Right cardiac atrium (tissue), 5 donors: ENCODE results near the gene OR1L1. TPM values are rescaled to one million over a fixed set of nuclear protein-coding genes. Genes with fewer than 3 reads are reported as not detected.
A peak's percentile ranks its signal among the peaks of the same experiment; 100 is the strongest.

ENCODE experiments used
- ATAC-seq, 2 donors: fragments of 200-7000 bp; cut with Tn5 transposase; one replicate each; pipeline versions ENCODE4 v1.8.0 to v1.9.1; 2020; ENCODE audit warnings: moderate library complexity in 2 of 2, mild to moderate bottlenecking in 1 of 2
- DNase-seq, 3 donors: peaks; one replicate each; pipeline ENCODE4 v3.0.0-alpha.2; 2020
- H3K27ac ChIP-seq: one replicate; pipeline ENCODE4 v1.5.1; 2013; ENCODE audit warnings: mild to moderate bottlenecking, low read length, control low read depth, moderate library complexity
- H3K27me3 ChIP-seq: one replicate; pipeline ENCODE4 v1.6.1; 2013; ENCODE audit not compliant: control insufficient read depth, insufficient read depth
- H3K4me1 ChIP-seq: one replicate; pipeline ENCODE4 v1.6.1; 2013; ENCODE audit warnings: low read length; ENCODE audit not compliant: control insufficient read depth, insufficient read depth
- H3K4me3 ChIP-seq: one replicate; pipeline ENCODE4 v1.5.1; 2013; ENCODE audit warnings: low read length, control low read depth
- H3K9me3 ChIP-seq: one replicate; pipeline ENCODE4 v1.6.1; 2013; ENCODE audit warnings: low read length; ENCODE audit not compliant: control insufficient read depth
- WGBS: extraction: QIAGEN DNeasy Blood & Tissue Kit; methylation state at CpG from one replicate; pipeline ENCODE4 v1.1.7; 2013; 5-methylcytosine and 5-hydroxymethylcytosine counted together
- intact Hi-C, 4 donors: fragments of 100-400 bp; cut with DNase I; formaldehyde crosslinking; loops; one replicate each; pipeline versions ENCODE4 v1.11.0 to v1.14.0; 2022 to 2023
- long read RNA-seq, 4 donors: library from polyadenylated mRNA; unstranded; transcript quantifications; one replicate each; pipeline ENCODE4 v2.0.0, GENCODE V29; 2020 to 2021
- polyA plus RNA-seq: library from polyadenylated mRNA; stranded (reverse); fragments of 200-250 nt; gene quantifications from one replicate; pipeline ENCODE4 v1.2.3, GENCODE V29; 2013
- total RNA-seq, 4 donors: library from RNA; stranded (reverse); fragmentation: NEBNext Ultra II Directional; extraction: Animal tissue kit (Norgen Biotek cat#: 25700); gene quantifications; one replicate each; pipeline ENCODE4 v1.2.1, GENCODE V29; 2021
- donor health status: healthy with polysubstance abuse.
- donor health status: DM: no; HTN: yes; CAD: no.
- donor health status: DM: no; HTN: no; CAD: no.
- donor health status: DM: no; HTN: yes; CAD: no; lungs with severe emphysema.
- donor health status: DM: yes; HTN: yes; CAD: no.

The OR1L1 gene
- total RNA-seq (not detected), polyA plus RNA-seq (not detected)
- long read RNA-seq, donor 1, result 0 reads
- long read RNA-seq, donor 2, result 0 reads
- long read RNA-seq, donor 3, result 0 reads
- long read RNA-seq, donor 4, result 0 reads

- H3K27ac ChIP-seq, result no peak within 1 kb of the TSS
- no peak for ATAC-seq
- WGBS, result 32% methylated on average over 2 of the region's 2 CpGs
- peaks cover 1% of the 10 kb centered on the region for H3K9me3 ChIP-seq
- no peak within 1 kb of the TSS for H3K4me3 ChIP-seq
- DNase-seq, result no peak
- H3K4me1 ChIP-seq, result no peaks in the 10 kb centered on the region
- no peaks in the 10 kb centered on the region for H3K27me3 ChIP-seq
- intact Hi-C loops, result no loop called here
Measured at GRCh38 chr9:122661416-122661815, at the start of gene OR1L1. OR1L1 (plus strand) TSS chr9:122661716; CDS start chr9:122661716, 0 bp downstream.

- Histone ChIP-seq H3K9me3 (no peaks in the 10 kb centered on the region), H3K27ac (no peak within 1 kb of the TSS), H3K4me3 (no peak within 1 kb of the TSS), H3K4me1 (no peaks in the 10 kb centered on the region), H3K27me3 (no peaks in the 10 kb centered on the region)
- DNase-seq, result no peak
- 83% methylated on average over 1 of the region's 1 CpG for WGBS
- intact Hi-C loops, result no loop called here
- no peak for ATAC-seq
Measured at GRCh38 chr9:122614362-122614761, 47.2 kb upstream of the OR1L1 start, which contains the start of gene OR1Q1. OR1Q1 (plus strand) TSS chr9:122614738; CDS start chr9:122614738, 0 bp downstream.

GRCh38 chr9:122619996-122620395 lies 41.5 kb upstream of the OR1L1 start:
- Histone ChIP-seq H3K27me3 (no peaks in the 10 kb centered on the region), H3K9me3 (no peaks in the 10 kb centered on the region), H3K4me3 (no peak overlapping the region), H3K27ac (no peak overlapping the region), H3K4me1 (no peaks in the 10 kb centered on the region)
- WGBS, result 51% methylated on average over 7 of the region's 7 CpGs
- intact Hi-C loops, result no loop called here
- no peak for ATAC-seq
- no peak for DNase-seq

- Histone ChIP-seq H3K4me3 (no peak overlapping the region), H3K9me3 (peaks cover 4% of the 10 kb centered on the region), H3K27ac (no peak overlapping the region), H3K27me3 (no peaks in the 10 kb centered on the region), H3K4me1 (no peaks in the 10 kb centered on the region)
- intact Hi-C loops, result no loop called here
- WGBS, result 33% methylated on average over 2 of the region's 2 CpGs
- no peak for ATAC-seq
- no peak for DNase-seq
Measured at GRCh38 chr9:122642226-122642625, 19.3 kb upstream of the OR1L1 start.

- intact Hi-C loops, result no loop called here
- H3K27me3 ChIP-seq, result no peaks in the 10 kb centered on the region
- H3K4me3 ChIP-seq, result no peak overlapping the region
- no peaks in the 10 kb centered on the region for H3K4me1 ChIP-seq
- H3K27ac ChIP-seq, result no peak overlapping the region
- DNase-seq, result no peak
- no peaks in the 10 kb centered on the region for H3K9me3 ChIP-seq
- 17% methylated on average over 1 of the region's 1 CpG for WGBS
- peak; percentile 75 to 95 for ATAC-seq
Measured at GRCh38 chr9:122656378-122656777, 5.1 kb upstream of the OR1L1 start.

GRCh38 chr9:122657527-122657926 lies 4.0 kb upstream of the OR1L1 start, which contains the start of gene OR1B1:
OR1B1 (minus strand) TSS chr9:122657627.
- Histone ChIP-seq H3K27ac (no peak within 1 kb of the TSS), H3K4me1 (no peaks in the 10 kb centered on the region), H3K27me3 (no peaks in the 10 kb centered on the region), H3K9me3 (peaks cover 1% of the 10 kb centered on the region), H3K4me3 (no peak within 1 kb of the TSS)
- intact Hi-C loops, result no loop called here
- no peak for ATAC-seq
- 89% methylated on average over 3 of the region's 3 CpGs for WGBS
- DNase-seq, result no peak

GRCh38 chr9:122672481-122672880 lies 11.0 kb downstream of the OR1L1 start:
- WGBS, result 89% methylated on average over 2 of the region's 2 CpGs
- Histone ChIP-seq H3K9me3 (no peaks in the 10 kb centered on the region), H3K27ac (no peak overlapping the region), H3K4me3 (no peak overlapping the region), H3K4me1 (no peaks in the 10 kb centered on the region), H3K27me3 (no peaks in the 10 kb centered on the region)
- intact Hi-C loops, result no loop called here
- DNase-seq, result no peak
- no peak for ATAC-seq

- intact Hi-C loops, result no loop called here
- H3K4me3 ChIP-seq, result no peak overlapping the region
- H3K4me1 ChIP-seq, result no peaks in the 10 kb centered on the region
- no peaks in the 10 kb centered on the region for H3K27me3 ChIP-seq
- no peak overlapping the region for H3K27ac ChIP-seq
- DNase-seq (no peak), ATAC-seq (no peak)
- H3K9me3 ChIP-seq, result no peaks in the 10 kb centered on the region
Measured at GRCh38 chr9:122684851-122685250, 23.3 kb downstream of the OR1L1 start.

- Histone ChIP-seq H3K27ac (no peak overlapping the region), H3K27me3 (no peaks in the 10 kb centered on the region), H3K4me3 (no peak overlapping the region), H3K9me3 (no peaks in the 10 kb centered on the region), H3K4me1 (no peaks in the 10 kb centered on the region)
- WGBS, result 93% methylated on average over 1 of the region's 1 CpG
- no peak for ATAC-seq
- DNase-seq, result no peak
- intact Hi-C loops, result no loop called here
Measured at GRCh38 chr9:122695696-122696095, 34.2 kb downstream of the OR1L1 start.

Other genes with a start within 250 kb of the OR1L1 start
- not detected for gene OR1J1, start 183.8 kb upstream of the OR1L1 start, total RNA-seq
- gene OR1J1, start 183.8 kb upstream of the OR1L1 start, polyA plus RNA-seq, result not detected
- gene OR1J2, start 150.9 kb upstream of the OR1L1 start, total RNA-seq, result not detected
- not detected for gene OR1J2, start 150.9 kb upstream of the OR1L1 start, polyA plus RNA-seq
- not detected for gene OR1J4, start 142.6 kb upstream of the OR1L1 start, total RNA-seq
- gene OR1J4, start 142.6 kb upstream of the OR1L1 start, polyA plus RNA-seq, result not detected
- not detected for gene OR1N1, start 134.4 kb upstream of the OR1L1 start, total RNA-seq
- gene OR1N1, start 134.4 kb upstream of the OR1L1 start, polyA plus RNA-seq, result not detected
- gene OR1N2, start 108.6 kb upstream of the OR1L1 start, total RNA-seq, result not detected
- not detected for gene OR1N2, start 108.6 kb upstream of the OR1L1 start, polyA plus RNA-seq
- under 1 TPM in 3 of 4 donors, not detected in 1; 0.14 to 0.61 (median 0.43) TPM for gene OR1L8, start 78.3 kb upstream of the OR1L1 start, total RNA-seq
- 0.05 TPM for gene OR1L8, start 78.3 kb upstream of the OR1L1 start, polyA plus RNA-seq
- gene OR1Q1, start 47.0 kb upstream of the OR1L1 start, total RNA-seq, result not detected
- gene OR1Q1, start 47.0 kb upstream of the OR1L1 start, polyA plus RNA-seq, result not detected
- gene OR1B1, start 4.1 kb upstream of the OR1L1 start, total RNA-seq, result not detected
- gene OR1B1, start 4.1 kb upstream of the OR1L1 start, polyA plus RNA-seq, result not detected
- gene OR1L3, start 13.4 kb downstream of the OR1L1 start, total RNA-seq, result not detected
- not detected for gene OR1L3, start 13.4 kb downstream of the OR1L1 start, polyA plus RNA-seq
- gene OR1L4, start 62.3 kb downstream of the OR1L1 start, total RNA-seq, result not detected
- not detected for gene OR1L4, start 62.3 kb downstream of the OR1L1 start, polyA plus RNA-seq
- not detected for gene OR1L6, start 80.6 kb downstream of the OR1L1 start, total RNA-seq
- not detected for gene OR1L6, start 80.6 kb downstream of the OR1L1 start, polyA plus RNA-seq
- not detected for gene OR5C1, start 127.2 kb downstream of the OR1L1 start, total RNA-seq
- not detected for gene OR5C1, start 127.2 kb downstream of the OR1L1 start, polyA plus RNA-seq
- gene OR1K1, start 138.4 kb downstream of the OR1L1 start, total RNA-seq, result not detected
- gene OR1K1, start 138.4 kb downstream of the OR1L1 start, polyA plus RNA-seq, result not detected
- 10 to 100 TPM in 2 of 4 donors, 1 to 10 TPM in 2; 8.6 to 11.6 (median 10.4) TPM for gene PDCL, start 166.9 kb downstream of the OR1L1 start, total RNA-seq
- 6.4 TPM for gene PDCL, start 166.9 kb downstream of the OR1L1 start, polyA plus RNA-seq
- gene RC3H2, start 243.6 kb downstream of the OR1L1 start, total RNA-seq, result 10 to 100 TPM; 38.2 to 42.1 (median 40.0) TPM
- 11.5 TPM for gene RC3H2, start 243.6 kb downstream of the OR1L1 start, polyA plus RNA-seq